ENCODE results near the gene TMEM179. TPM values are rescaled to one million over a fixed set of nuclear protein-coding genes. Genes with fewer than 3 reads are reported as not detected.

Gene TMEM179
- total RNA-seq, 1 experiment from 2014 or later: not detected

DNA sequence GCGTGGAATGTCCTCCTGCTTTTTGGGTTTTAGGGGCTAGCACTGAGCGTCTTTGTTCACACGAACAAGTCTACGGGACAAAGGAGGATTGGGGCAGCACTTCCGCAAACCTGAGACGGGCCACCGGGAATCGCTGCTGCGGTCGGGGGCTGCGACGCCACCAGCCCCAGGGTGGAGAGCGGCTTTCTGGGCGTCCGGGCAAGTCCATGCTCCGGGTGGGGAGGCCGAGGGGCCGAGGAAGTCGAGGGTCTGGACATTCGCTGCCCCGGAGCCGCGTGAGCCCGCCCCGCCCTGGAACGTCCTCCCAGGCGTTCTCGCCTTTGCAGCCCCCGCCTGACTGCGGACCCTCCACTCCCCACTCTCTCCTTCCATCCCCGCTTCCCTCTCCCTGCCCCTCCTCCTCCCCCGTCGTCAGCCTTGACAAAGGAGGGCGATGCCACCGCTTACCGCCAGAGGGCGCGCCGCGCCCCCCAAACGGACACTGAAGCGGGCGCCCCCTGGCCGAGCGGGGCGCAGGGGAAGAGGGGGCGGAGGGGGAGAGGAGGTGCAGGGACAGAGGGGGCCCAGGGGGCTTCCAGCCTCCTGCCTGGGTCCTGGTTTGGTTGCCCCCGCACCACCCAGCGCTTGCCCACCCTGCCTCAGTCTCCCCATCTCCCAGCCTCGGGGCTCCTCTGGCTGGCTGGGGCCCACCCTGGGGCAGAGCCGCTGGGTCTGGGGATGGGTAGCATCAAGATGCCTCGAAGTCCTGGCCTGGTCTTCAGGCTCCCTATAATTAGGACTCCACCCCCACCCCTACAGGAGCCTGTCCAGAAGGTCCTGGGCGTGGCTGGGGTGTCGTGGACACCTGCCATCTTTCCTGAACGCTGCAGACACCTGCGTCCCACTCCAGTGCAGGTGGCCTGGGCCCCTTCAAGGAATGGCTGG lies 45.7 kb upstream of the TMEM179 start:
- Histone ChIP-seq H3K9me2 (replicated peaks; ENCODE audit: low read length) (no peaks in the 10 kb centered on the region), H3K36me3 (ENCODE audit: low read depth, low read length) (no peaks in the 10 kb centered on the region), H3K4me2 (ENCODE audit: low read length) (peak overlapping the region; percentile 99), H3K4me1 (ENCODE audit: insufficient read depth, low read length) (no peaks in the 10 kb centered on the region), H3K4me3 (ENCODE audit: low read length) (peak overlapping the region; percentile 83), H3K9ac (ENCODE audit: low read length) (peak overlapping the region; percentile 37; the same call in 1 of the 2 replicates), H4K20me1 (ENCODE audit: low read length) (no peaks in the 10 kb centered on the region), H3K27me3 (ENCODE audit: low read length) (no peaks in the 10 kb centered on the region), H3K27ac (ENCODE audit: low read length) (no peak overlapping the region), H3F3A (ENCODE audit: low read length, unreplicated experiment) (no peaks in the 10 kb centered on the region), H3K79me2 (ENCODE audit: low read length) (no peaks in the 10 kb centered on the region), H3K9me3 (ENCODE audit: low read length) (no peaks in the 10 kb centered on the region), H2AFZ (ENCODE audit: low read length) (peak overlapping the region; percentile 100)
- ChIA-PET POLR2A (ENCODE audit: unreplicated experiment) (no interaction called here), CTCF (interaction anchor here (0.5 kb wide), 1 partner anchor 99 kb away, joined by 3 read pairs; no protein-coding TSS in a partner anchor)
- BruUV-seq (replicated peaks): no TSS peak
- DNase-seq (peak; percentile 59), ATAC-seq (peak; percentile 88)
- intact Hi-C loops (cut with micrococcal nuclease): loop anchor here (1.0 to 2.0 kb wide), 2 partner anchors 38 to 58 kb away; partner anchors contain the start of gene INF2
- TF ChIP-seq, protein P1, sequence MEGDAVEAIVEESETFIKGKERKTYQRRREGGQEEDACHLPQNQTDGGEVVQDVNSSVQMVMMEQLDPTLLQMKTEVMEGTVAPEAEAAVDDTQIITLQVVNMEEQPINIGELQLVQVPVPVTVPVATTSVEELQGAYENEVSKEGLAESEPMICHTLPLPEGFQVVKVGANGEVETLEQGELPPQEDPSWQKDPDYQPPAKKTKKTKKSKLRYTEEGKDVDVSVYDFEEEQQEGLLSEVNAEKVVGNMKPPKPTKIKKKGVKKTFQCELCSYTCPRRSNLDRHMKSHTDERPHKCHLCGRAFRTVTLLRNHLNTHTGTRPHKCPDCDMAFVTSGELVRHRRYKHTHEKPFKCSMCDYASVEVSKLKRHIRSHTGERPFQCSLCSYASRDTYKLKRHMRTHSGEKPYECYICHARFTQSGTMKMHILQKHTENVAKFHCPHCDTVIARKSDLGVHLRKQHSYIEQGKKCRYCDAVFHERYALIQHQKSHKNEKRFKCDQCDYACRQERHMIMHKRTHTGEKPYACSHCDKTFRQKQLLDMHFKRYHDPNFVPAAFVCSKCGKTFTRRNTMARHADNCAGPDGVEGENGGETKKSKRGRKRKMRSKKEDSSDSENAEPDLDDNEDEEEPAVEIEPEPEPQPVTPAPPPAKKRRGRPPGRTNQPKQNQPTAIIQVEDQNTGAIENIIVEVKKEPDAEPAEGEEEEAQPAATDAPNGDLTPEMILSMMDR (conservative IDR thresholded peaks at IDR 0.05; ENCODE audit: low read depth, low read length): peak; percentile 98
- TF ChIP-seq EZH2phosphoT487 (IDR thresholded peaks at IDR 0.05; ENCODE audit: borderline replicate concordance, low read length) (no peak), EZH2 (IDR thresholded peaks at IDR 0.05; ENCODE audit: low read length, unreplicated experiment) (no peak)

DNA sequence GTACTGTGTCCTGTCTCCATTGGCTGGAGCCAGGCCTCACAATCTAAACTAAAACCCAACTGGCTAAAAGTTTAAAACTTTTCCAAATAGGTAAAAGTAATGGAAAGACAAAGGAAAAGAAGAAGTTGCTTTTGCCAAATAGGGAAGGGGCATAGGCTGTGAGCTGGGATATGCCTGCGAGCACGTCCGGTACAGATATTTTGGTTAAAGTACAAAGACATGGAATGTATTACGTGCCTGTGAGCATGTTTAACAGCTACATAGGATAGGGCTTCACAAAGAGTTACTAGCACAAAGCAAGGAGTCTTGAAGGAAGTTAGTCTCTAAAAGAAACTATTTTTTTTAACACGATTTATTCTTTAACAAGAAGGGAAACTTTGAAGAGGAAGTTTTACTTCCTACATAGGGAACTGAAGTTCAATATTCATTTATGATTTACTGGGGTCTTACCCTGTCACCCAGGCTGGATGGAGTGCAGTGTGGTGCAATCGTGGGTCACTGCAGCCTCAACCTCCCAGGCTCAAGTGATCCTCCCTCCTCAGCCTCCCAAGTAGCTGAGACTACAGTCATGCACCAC lies 43.0 kb upstream of the TMEM179 start:
- POLR2A ChIA-PET (ENCODE audit: unreplicated experiment): no interaction called here
- Histone ChIP-seq H3K4me1 (ENCODE audit: insufficient read depth, low read length) (no peaks in the 10 kb centered on the region), H3K4me2 (ENCODE audit: low read length) (no peak overlapping the region), H3F3A (ENCODE audit: low read length, unreplicated experiment) (no peaks in the 10 kb centered on the region), H3K36me3 (ENCODE audit: low read depth, low read length) (no peaks in the 10 kb centered on the region), H2AFZ (ENCODE audit: low read length) (no peak overlapping the region), H3K27ac (ENCODE audit: low read length) (no peak overlapping the region), H4K20me1 (ENCODE audit: low read length) (no peaks in the 10 kb centered on the region), H3K9me2 (replicated peaks; ENCODE audit: low read length) (no peaks in the 10 kb centered on the region), H3K27me3 (ENCODE audit: low read length) (0 out of 2 replicates have a peak, but pooled peaks cover 4% of the 10 kb centered on the region), H3K9me3 (ENCODE audit: low read length) (no peaks in the 10 kb centered on the region), H3K79me2 (ENCODE audit: low read length) (no peaks in the 10 kb centered on the region), H3K9ac (ENCODE audit: low read length) (no peak overlapping the region), H3K4me3 (ENCODE audit: low read length) (no peak overlapping the region)
- no TSS peak for BruUV-seq (replicated peaks)
- TF ChIP-seq, protein P1 (conservative IDR thresholded peaks at IDR 0.05; ENCODE audit: low read depth, low read length): no peak
- TF ChIP-seq EZH2phosphoT487 (IDR thresholded peaks at IDR 0.05; ENCODE audit: borderline replicate concordance, low read length) (no peak), EZH2 (IDR thresholded peaks at IDR 0.05; ENCODE audit: low read length, unreplicated experiment) (no peak)
- DNase-seq (no peak), ATAC-seq (no peak)
- intact Hi-C loops (cut with micrococcal nuclease): loop anchor here (10.0 kb wide), 2 partner anchors 513 to 573 kb away; partner anchors contain the start of gene KIF26A
- CTCF ChIA-PET: no interaction called here
